ENCODE data around the gene INSM1.

DNA sequence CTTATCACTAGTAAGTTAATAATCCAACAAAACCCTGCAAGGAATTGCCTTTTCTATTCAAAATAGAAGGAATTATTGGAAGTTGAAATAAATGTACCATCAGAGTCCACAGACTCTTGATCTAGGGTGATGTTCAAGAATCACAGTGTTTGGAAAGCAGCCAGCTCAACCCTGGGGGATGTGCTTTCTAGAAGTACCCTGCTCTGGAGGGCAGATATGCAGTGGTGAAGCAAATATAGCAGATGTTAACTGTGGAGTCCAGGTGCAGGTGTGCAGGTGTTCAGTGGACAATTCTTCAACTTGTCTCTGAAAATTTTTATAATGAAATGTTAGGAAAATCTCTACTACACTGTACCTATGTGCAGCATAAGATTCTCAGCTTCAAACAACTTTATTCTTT is 9.1 kb upstream of the INSM1 start:
- TF ChIP-seq, protein P1, sequence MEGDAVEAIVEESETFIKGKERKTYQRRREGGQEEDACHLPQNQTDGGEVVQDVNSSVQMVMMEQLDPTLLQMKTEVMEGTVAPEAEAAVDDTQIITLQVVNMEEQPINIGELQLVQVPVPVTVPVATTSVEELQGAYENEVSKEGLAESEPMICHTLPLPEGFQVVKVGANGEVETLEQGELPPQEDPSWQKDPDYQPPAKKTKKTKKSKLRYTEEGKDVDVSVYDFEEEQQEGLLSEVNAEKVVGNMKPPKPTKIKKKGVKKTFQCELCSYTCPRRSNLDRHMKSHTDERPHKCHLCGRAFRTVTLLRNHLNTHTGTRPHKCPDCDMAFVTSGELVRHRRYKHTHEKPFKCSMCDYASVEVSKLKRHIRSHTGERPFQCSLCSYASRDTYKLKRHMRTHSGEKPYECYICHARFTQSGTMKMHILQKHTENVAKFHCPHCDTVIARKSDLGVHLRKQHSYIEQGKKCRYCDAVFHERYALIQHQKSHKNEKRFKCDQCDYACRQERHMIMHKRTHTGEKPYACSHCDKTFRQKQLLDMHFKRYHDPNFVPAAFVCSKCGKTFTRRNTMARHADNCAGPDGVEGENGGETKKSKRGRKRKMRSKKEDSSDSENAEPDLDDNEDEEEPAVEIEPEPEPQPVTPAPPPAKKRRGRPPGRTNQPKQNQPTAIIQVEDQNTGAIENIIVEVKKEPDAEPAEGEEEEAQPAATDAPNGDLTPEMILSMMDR (optimal IDR thresholded peaks at IDR 0.05 in 1 of 3, IDR thresholded peaks at IDR 0.05 in 1 of 3, conservative IDR thresholded peaks at IDR 0.05 in 1 of 3; ENCODE audit: extremely low read depth in 1 of 3, insufficient read depth in 2 of 3, low read length in 3 of 3): no peak
- no peak for TF ChIP-seq EZH2 (IDR thresholded peaks at IDR 0.05; ENCODE audit: low read length)
